T-helper 17 cell (primary cell): ENCODE results near the gene ITGB5. TPM values are rescaled to one million over a fixed set of nuclear protein-coding genes. Genes with fewer than 3 reads are reported as not detected.

Experiments
- ATAC-seq: fragments of 150-1000 bp; cut with Tn5 transposase; 2 replicates; pipeline ENCODE4 v1.10.0; 2021; ENCODE audit warnings: mild to moderate bottlenecking, moderate library complexity
- DNase-seq, 3 donors: peaks; one replicate each; pipeline versions ENCODE4 v3.0.0 to v3.0.0-alpha.2; 2020 to 2021
- H3K9me3 ChIP-seq: one replicate; pipeline ENCODE4 v1.7.0; 2013; ENCODE audit warnings: low read length, mild to moderate bottlenecking; ENCODE audit not compliant: control insufficient read depth, poor library complexity, severe bottlenecking
- H3K27ac Mint-ChIP-seq: one replicate; pipeline ENCODE4 v1.8.0; 2022; ENCODE audit warnings: mild to moderate bottlenecking, moderate library complexity, mixed read lengths
- H3K27me3 Mint-ChIP-seq: one replicate; pipeline ENCODE4 v1.8.0; 2022; ENCODE audit warnings: mixed read lengths
- H3K36me3 Mint-ChIP-seq: one replicate; pipeline ENCODE4 v1.8.0; 2022; ENCODE audit warnings: low read depth, mixed read lengths
- H3K4me1 Mint-ChIP-seq: one replicate; pipeline ENCODE4 v1.8.0; 2022; ENCODE audit warnings: mild to moderate bottlenecking, mixed read lengths
- H3K4me3 Mint-ChIP-seq: one replicate; pipeline ENCODE4 v1.8.0; 2022; ENCODE audit warnings: mild to moderate bottlenecking, moderate library complexity, mixed read lengths
- total RNA-seq, 4 donors: library from RNA in 2 of 4; stranded (reverse) in 2 of 4; gene quantifications; one replicate each; pipeline ENCODE4 v1.2.3 and lab custom pipeline; 2022 to 2026

ITGB5 gene, protein sequence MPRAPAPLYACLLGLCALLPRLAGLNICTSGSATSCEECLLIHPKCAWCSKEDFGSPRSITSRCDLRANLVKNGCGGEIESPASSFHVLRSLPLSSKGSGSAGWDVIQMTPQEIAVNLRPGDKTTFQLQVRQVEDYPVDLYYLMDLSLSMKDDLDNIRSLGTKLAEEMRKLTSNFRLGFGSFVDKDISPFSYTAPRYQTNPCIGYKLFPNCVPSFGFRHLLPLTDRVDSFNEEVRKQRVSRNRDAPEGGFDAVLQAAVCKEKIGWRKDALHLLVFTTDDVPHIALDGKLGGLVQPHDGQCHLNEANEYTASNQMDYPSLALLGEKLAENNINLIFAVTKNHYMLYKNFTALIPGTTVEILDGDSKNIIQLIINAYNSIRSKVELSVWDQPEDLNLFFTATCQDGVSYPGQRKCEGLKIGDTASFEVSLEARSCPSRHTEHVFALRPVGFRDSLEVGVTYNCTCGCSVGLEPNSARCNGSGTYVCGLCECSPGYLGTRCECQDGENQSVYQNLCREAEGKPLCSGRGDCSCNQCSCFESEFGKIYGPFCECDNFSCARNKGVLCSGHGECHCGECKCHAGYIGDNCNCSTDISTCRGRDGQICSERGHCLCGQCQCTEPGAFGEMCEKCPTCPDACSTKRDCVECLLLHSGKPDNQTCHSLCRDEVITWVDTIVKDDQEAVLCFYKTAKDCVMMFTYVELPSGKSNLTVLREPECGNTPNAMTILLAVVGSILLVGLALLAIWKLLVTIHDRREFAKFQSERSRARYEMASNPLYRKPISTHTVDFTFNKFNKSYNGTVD
- total RNA-seq (10 to 100 TPM in 1 of 2 donors, 1 to 10 TPM in 1; 3.1 to 61.3 TPM), total RNA-seq (lab: John Stamatoyannopoulos, UW) (0.70 to 1.1 reads per million in 2 donors)

DNA sequence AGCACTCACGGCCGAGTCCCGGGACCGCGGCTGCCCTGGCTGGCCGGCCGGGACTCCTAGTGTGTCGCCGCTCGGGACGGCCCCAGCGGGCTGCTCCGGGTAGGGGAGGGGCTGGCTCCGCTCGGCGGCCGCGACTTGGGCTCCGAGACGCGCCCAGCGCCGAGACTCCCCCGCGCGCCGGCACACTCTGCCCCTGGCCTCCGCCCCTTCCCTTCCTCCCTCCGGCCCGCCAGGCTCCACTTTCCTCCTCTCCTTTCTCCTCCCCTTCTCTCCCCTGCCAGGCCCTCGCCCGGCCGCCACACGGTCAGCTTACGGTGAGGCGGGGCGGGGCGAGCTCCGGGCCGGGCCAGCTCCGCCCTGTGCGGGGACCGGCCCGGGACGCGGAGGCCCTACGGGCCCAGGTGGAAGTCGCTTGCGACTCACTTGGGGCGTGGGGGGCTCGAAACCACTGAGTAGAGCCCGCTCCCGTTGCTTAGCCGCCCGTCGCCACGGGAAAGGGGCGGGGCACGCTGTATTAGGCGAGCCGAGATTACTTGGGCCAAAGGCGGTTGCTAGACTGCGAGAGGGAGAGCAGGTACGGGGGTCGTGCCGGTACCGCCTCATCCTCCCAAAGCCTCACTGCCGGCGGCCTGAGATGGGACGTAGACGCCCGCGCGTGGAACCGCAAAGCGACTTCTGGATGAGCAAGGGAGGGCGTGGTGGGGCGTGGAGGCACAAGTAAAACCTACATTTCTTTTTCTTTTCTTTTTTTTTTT lies at the start of gene ITGB5:
TSS of gene ITGB5 (minus strand) at position 189 of the 755 bp plus-strand sequence. CDS start 365 bp downstream, outside the sequence.
- peak; percentile 67 for ATAC-seq
- Mint-ChIP-seq H3K36me3 (peaks cover 2% of the 10 kb centered on the region), H3K27me3 (peaks cover 50% of the 10 kb centered on the region), H3K4me1 (peaks cover 10% of the 10 kb centered on the region), H3K27ac (no peak within 1 kb of the TSS), H3K4me3 (peak within 1 kb of the TSS; percentile 85)
- no peaks in the 10 kb centered on the region for H3K9me3 ChIP-seq
- peak in 1 of 3 donors; percentile 8 for DNase-seq

DNA sequence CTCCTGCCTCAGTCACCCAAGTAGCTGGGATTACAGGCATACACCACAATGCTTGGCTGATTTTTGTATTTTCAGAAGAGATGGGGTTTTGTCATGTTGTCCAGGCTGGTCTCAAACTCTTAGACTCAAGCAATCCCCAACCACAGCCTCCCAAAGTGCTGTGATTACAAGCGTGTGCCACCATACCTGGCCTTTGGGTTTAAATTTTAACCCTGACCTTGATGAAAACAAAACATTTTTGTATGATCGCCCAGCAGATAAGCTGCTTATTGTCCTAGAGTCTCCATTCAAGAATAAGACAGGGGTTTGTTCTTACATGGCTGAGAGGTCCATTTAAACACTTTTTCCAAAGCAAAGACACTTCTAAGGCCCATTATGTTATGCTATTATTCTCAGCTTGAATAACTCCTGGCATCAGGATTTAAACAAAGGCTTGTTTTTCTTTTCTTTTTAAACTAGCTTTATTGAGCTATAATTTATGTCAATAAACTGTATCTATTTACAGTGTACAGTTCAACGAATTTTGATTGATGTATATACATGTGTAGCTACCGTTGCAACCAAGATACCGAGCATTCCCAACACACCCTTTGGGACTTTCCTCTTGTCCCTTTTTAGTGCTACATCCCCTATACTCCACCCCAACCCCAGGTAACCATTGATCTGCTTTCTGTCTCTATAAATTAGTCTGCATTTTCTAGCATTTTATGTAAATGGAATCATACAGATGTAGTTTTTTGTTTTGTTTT lies 48.8 kb upstream of the ITGB5 start:
- no peak overlapping the region for H3K27ac Mint-ChIP-seq

DNA sequence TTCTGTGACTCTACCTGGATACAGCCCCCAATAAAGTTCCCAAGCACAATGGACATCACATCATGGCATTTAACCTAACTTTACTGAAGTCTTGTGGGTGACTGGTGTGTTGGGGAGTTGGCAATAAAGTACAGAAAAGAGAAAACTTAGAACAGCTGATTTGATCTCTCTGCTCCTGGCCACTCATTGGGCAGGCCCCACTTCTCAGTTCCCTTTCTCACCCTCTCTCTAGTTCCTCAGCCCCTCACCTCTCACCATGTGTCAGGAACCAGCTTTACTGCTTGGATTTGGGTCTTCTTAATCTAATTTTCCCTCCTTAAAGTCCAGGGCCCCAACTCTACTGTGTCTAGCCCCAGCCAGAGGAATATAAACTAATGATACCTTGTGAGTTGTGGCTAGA lies 48.1 kb upstream of the ITGB5 start:
- no peak overlapping the region for H3K4me3 Mint-ChIP-seq
- no peak overlapping the region for H3K27ac Mint-ChIP-seq
- peaks cover 3% of the 10 kb centered on the region for H3K36me3 Mint-ChIP-seq
- peaks cover 5% of the 10 kb centered on the region for H3K4me1 Mint-ChIP-seq
- no peak for DNase-seq
- no peak for ATAC-seq
- peaks cover 43% of the 10 kb centered on the region for H3K27me3 Mint-ChIP-seq
- H3K9me3 ChIP-seq = no peaks in the 10 kb centered on the region

More for the DNA sequence above, 48.8 kb upstream of the ITGB5 start:
- Mint-ChIP-seq H3K27me3 (peaks cover 43% of the 10 kb centered on the region), H3K36me3 (peaks cover 3% of the 10 kb centered on the region), H3K4me1 (peaks cover 5% of the 10 kb centered on the region), H3K4me3 (no peak overlapping the region)
- DNase-seq = no peak
- ATAC-seq = no peak
- H3K9me3 ChIP-seq = no peaks in the 10 kb centered on the region

DNA sequence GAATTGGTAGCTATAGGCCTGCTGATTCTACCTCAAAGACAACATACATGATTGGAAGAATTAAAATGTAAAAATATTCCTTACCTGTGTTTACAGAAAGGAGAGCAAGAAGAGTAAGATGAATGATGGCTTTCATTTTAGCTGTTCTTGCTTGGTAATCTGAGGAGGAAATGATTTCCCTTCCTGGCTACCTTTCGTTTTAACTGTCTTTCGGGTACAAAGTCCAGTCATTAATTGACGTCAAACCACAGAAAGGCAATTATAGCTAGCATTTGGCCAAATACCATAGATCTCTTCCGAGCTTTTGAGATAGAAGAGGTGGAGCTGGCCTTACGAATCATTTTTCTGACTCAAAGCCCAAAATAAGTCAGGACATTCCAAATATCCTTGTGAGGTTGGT lies 47.4 kb upstream of the ITGB5 start, which contains the start of gene MUC13:
TSS of gene MUC13 (minus strand) at position 175 of the 400 bp plus-strand sequence. CDS start at position 136, 39 bp downstream.
- no peak within 1 kb of the TSS for H3K4me3 Mint-ChIP-seq

DNA sequence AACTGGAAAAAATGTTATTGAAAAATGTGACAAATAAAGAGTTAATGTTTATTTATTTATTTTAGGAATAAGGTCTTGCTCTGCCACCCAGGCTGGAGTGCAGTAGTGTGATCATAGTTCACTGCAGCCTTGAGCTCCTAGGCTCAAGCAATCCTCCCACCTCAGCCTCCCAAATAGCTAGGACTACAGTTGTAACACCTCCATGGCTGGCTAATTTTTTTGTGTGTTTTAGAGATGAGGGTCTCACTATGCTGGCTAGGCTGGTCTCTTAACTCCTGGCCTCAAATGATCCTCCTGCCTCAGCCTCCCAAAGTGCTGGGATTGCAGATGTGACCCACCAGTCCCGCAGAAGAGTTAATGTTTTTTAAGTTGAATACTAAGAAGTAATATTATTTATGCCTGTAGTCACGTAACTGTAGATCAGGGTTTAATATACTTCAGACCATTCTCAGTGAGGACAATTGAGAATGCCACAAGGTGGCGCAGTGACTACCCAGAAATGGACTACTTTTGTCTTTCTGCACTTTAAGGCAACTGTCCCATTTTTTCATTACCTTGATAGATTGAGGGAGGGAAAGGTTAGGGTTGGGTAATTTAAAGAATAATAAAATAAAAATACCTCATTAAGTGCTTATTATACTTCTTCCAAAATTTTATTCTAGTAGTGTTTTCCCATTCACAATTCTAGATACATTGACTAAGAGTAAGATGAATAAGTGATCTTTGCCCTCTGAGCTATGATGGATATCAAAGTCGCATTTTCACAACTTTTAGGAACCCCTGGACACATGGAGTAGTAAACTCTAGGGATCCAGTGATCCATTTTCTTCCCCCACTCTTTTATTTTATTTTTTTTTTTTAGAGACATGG lies 41.4 kb upstream of the ITGB5 start:
- DNase-seq = peak; percentile 23 to 44 (median 26)
- H3K27me3 Mint-ChIP-seq = peaks cover 30% of the 10 kb centered on the region

More for the DNA sequence above, 47.4 kb upstream of the ITGB5 start, which contains the start of gene MUC13:
- H3K27me3 Mint-ChIP-seq = peaks cover 38% of the 10 kb centered on the region
- no peaks in the 10 kb centered on the region for H3K9me3 ChIP-seq
- peaks cover 5% of the 10 kb centered on the region for H3K4me1 Mint-ChIP-seq
- no peak within 1 kb of the TSS for H3K27ac Mint-ChIP-seq
- ATAC-seq (no peak), DNase-seq (no peak)
- H3K36me3 Mint-ChIP-seq = no peaks in the 10 kb centered on the region

DNA sequence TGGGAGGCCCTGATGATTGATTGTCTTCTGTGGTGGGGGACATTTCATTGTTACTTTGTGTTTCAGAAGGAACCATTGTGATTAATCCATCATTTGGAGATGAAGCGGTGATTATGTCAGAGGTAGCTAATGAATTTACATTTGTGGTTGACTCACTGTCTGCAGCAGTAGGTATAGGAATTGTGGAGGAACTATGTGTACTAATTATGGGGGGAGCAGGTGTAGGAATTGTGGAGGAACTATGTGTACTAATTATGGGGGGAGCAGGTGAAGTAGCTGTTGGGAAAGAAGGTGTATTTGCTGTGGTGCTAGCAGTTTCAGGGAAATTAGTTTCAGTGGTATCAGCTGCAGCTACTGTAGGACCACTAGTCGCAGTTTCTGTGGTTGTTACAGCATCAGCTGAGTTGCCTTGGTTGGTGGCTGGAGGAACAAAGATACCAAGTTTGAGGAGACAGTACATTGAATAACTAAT lies 40.4 kb upstream of the ITGB5 start:
- ATAC-seq (no peak), DNase-seq (no peak)
- no peaks in the 10 kb centered on the region for H3K9me3 ChIP-seq
- H3K36me3 Mint-ChIP-seq = peaks cover 2% of the 10 kb centered on the region
- no peak overlapping the region for H3K27ac Mint-ChIP-seq
- H3K27me3 Mint-ChIP-seq = peaks cover 23% of the 10 kb centered on the region
- no peak overlapping the region for H3K4me3 Mint-ChIP-seq
- H3K4me1 Mint-ChIP-seq = peaks cover 2% of the 10 kb centered on the region

More for the DNA sequence above, 41.4 kb upstream of the ITGB5 start:
- Mint-ChIP-seq H3K4me1 (peaks cover 4% of the 10 kb centered on the region), H3K4me3 (no peak overlapping the region), H3K27ac (no peak overlapping the region), H3K36me3 (peaks cover 2% of the 10 kb centered on the region)
- H3K9me3 ChIP-seq = no peaks in the 10 kb centered on the region
- ATAC-seq = peak; percentile 59

DNA sequence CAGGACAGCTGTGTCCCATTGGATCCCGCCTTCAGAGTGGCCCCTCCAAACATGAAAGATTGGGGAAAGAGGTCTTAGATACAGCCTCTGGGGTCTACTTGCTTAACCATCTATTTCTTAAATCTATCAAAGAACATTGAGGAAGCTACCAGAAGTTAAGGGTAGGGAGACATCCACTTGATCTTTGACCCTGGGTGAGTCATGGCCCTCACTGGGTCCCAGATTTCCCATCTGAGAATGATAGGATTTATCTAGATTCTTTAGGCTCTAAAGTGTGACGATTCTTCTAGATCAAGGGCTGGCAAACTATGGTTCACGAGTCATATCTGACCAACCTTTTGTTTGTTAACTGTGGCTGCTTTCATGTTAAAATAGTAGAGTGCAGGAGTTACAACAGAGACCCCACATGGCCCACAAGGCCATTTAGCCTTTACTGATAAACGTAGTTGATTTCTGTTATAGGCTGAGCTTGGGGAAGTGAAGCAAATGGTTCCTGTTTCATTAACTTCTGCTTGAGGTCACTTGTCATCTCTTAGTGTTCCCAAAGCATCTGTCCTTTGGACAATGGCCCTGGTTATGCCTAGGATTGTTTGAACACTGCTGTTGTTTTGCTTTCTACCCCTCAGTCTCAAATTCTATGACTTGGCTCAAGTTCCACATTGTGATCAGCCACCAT lies 39.4 kb upstream of the ITGB5 start:
- H3K9me3 ChIP-seq = no peaks in the 10 kb centered on the region
- ATAC-seq (no peak), DNase-seq (no peak)
- H3K27ac Mint-ChIP-seq = no peak overlapping the region
- no peak overlapping the region for H3K4me3 Mint-ChIP-seq
- H3K36me3 Mint-ChIP-seq = peaks cover 2% of the 10 kb centered on the region
- H3K27me3 Mint-ChIP-seq = peaks cover 22% of the 10 kb centered on the region
- H3K4me1 Mint-ChIP-seq = peaks cover 2% of the 10 kb centered on the region

DNA sequence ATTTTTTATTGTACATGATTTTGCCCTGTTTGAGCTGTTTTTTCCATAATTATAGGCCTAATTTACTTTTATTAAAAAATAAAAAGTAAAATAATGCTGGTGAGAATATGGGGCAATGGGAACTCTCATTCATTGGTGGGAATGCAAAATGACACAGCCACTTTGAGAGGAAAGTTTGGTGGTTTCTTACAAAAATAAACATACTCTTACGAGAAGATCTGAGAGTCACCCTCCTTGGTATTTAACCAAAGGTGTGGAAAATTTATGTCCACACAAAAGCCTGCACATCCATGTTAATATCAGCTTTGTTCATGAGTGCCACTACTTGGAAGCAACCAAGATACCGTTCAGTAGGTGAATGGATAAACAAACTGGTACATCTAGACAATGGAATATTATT lies 37.6 kb upstream of the ITGB5 start:
- Mint-ChIP-seq H3K27ac (no peak overlapping the region), H3K4me3 (no peak overlapping the region), H3K36me3 (peaks cover 2% of the 10 kb centered on the region), H3K27me3 (peaks cover 24% of the 10 kb centered on the region), H3K4me1 (peaks cover 2% of the 10 kb centered on the region)
- H3K9me3 ChIP-seq = no peaks in the 10 kb centered on the region
- no peak for DNase-seq
- ATAC-seq = no peak

DNA sequence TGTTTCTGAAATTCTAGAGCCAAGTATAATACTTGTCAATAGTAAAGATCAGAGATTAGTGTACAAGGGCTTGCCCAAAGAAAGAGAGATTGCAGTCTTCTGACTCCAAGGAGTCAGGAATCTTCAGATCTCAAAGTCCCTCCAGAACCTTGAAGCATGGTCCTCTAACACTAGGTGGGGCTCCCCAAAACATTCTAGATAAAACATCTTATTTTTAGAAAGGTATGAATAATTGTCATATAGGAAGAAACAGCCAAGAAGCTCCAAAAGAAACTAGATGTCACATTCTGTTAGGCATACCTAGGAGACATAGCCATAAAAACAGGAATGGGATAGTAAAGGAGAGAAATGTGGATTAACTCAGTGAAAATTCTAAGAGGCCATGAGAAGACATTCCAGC lies 36.7 kb upstream of the ITGB5 start:
- no peak overlapping the region for H3K27ac Mint-ChIP-seq
- ATAC-seq (no peak), DNase-seq (no peak)
- peaks cover 2% of the 10 kb centered on the region for H3K36me3 Mint-ChIP-seq
- no peak overlapping the region for H3K4me3 Mint-ChIP-seq
- no peaks in the 10 kb centered on the region for H3K9me3 ChIP-seq
- peaks cover 2% of the 10 kb centered on the region for H3K4me1 Mint-ChIP-seq
- H3K27me3 Mint-ChIP-seq = peaks cover 31% of the 10 kb centered on the region

DNA sequence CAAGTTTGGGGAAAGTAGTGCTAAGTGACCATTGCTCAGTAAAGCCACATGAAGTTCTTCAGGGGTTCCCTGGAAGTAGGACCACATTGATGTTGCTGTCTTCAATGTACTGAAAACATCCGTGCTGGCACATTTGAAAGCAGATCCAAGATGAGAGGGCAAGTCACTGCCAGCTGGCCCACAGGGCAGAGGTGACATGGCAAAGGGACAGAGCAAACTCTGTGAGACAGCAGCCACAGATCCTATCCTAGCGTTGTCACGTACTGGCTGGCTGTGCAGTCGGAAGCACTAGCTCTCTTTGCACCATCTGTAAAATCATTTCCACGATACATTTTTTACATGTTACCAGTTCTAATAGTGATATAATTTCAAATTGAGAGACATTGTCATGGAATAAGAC lies 33.6 kb upstream of the ITGB5 start:
- H3K36me3 Mint-ChIP-seq = no peaks in the 10 kb centered on the region
- H3K4me3 Mint-ChIP-seq = no peak overlapping the region
- no peaks in the 10 kb centered on the region for H3K9me3 ChIP-seq
- peaks cover 50% of the 10 kb centered on the region for H3K27me3 Mint-ChIP-seq
- H3K27ac Mint-ChIP-seq = no peak overlapping the region
- ATAC-seq (no peak), DNase-seq (no peak)
- H3K4me1 Mint-ChIP-seq = no peaks in the 10 kb centered on the region

DNA sequence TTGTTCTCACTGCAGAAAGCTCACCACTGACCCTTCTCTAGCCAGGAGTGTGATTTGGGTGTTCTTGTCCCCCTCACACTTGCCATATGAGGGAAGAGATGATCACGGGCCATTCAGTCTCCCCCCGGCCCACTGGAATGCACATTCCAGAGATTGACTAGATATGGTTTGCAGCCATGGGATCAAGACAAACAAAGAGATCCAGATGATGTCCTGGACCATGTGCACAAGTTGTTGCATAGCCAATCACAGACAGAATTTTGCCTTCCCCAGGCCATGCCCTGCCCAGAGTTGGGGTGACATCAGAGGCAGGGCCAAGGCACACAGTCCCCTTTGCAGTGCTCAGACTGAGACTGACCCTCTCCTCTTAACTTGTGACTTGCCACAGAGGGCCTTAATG lies 32.6 kb upstream of the ITGB5 start:
- no peaks in the 10 kb centered on the region for H3K9me3 ChIP-seq
- Mint-ChIP-seq H3K4me1 (no peaks in the 10 kb centered on the region), H3K4me3 (no peak overlapping the region), H3K36me3 (no peaks in the 10 kb centered on the region), H3K27ac (no peak overlapping the region), H3K27me3 (peaks cover 59% of the 10 kb centered on the region)
- DNase-seq (no peak), ATAC-seq (no peak)
